HFF-Myc (cell line): ENCODE data around the gene PXMP4.

Experiments
- DNase-seq: peaks from one replicate; pipeline ENCODE4 v3.0.0-alpha.2; 2011; ENCODE audit warnings: low read depth; ENCODE audit errors: extremely low read depth
- H3K4me3 ChIP-seq: replicated peaks from 2 replicates; pipeline ENCODE4 v1.5.1; 2011; ENCODE audit warnings: low read depth, mild to moderate bottlenecking, control low read depth, low read length
- CTCF ChIP-seq: IDR thresholded peaks from 2 replicates; pipeline ENCODE4 v1.5.1; 2012; ENCODE audit warnings: mild to moderate bottlenecking, low read depth, low read length, control low read depth; ENCODE audit errors: missing control alignments

PXMP4 gene

GRCh38 chr20:33696448-33696847 is 23.7 kb downstream of the PXMP4 start:
- TF ChIP-seq CTCF: no peak
- DNase-seq: no peak
- H3K4me3 ChIP-seq: no peak overlapping the region

- DNase-seq: no peak
- TF ChIP-seq CTCF: no peak
- no peak overlapping the region for H3K4me3 ChIP-seq
Observed at GRCh38 chr20:33694639-33695012, 25.5 kb downstream of the PXMP4 start.

GRCh38 chr20:33693741-33694638 is 26.1 kb downstream of the PXMP4 start:
- H3K4me3 ChIP-seq: no peak overlapping the region
- DNase-seq: no peak
- no peak for TF ChIP-seq CTCF

- H3K4me3 ChIP-seq: no peak overlapping the region
- no peak for DNase-seq
- no peak for TF ChIP-seq CTCF
Observed at GRCh38 chr20:33693289-33693688, 26.8 kb downstream of the PXMP4 start.

GRCh38 chr20:33689973-33690372 is 30.1 kb downstream of the PXMP4 start:
- no peak for TF ChIP-seq CTCF
- no peak overlapping the region for H3K4me3 ChIP-seq
- DNase-seq: no peak

GRCh38 chr20:33689493-33689892 is 30.6 kb downstream of the PXMP4 start:
- TF ChIP-seq CTCF: no peak
- no peak overlapping the region for H3K4me3 ChIP-seq
- no peak for DNase-seq
